Endothelial cell of umbilical vein (primary cell): ENCODE data around the gene EFNB3. TPM values are rescaled to one million over a fixed set of nuclear protein-coding genes. Genes with fewer than 3 reads are reported as not detected.

Source experiments
- BruUV-seq: library from RNA; stranded (reverse); fragments of 400-500 nt; replicated peaks from 2 replicates; lab custom pipeline; 2021; lab: Mats Ljungman, UMichigan
- CTCF ChIA-PET: fragments of 300-600, 350-600 bp; sonication (Branson Sonifier 250); formaldehyde crosslinking; loops from one replicate; lab custom pipeline; 2021; ENCODE audit warnings: antibody characterized with exemption, inconsistent platforms; lab: Charles Lee
- POLR2A ChIA-PET: fragments of 300-600, 350-600 bp; sonication (Branson Sonifier 250); formaldehyde crosslinking; loops from one replicate; lab custom pipeline; 2021; ENCODE audit warnings: antibody characterized with exemption, inconsistent platforms; lab: Charles Lee
- DNase-seq: peaks from one replicate; pipeline ENCODE4 v3.0.0-alpha.2; 2011; ENCODE audit warnings: low read depth, low spot score
- FAIRE-seq: peaks from 2 replicates; lab custom pipeline; 2011; peaks lifted over from hg19 to GRCh38; lab: Jason Lieb, UNC
- H2AFZ ChIP-seq: 2 replicates; pipeline ENCODE4 v1.6.0; 2012; ENCODE audit warnings: low read depth, low read length, control low read depth, inconsistent platforms
- H3K27ac ChIP-seq: 2 replicates; pipeline ENCODE4 v1.5.1; 2011; ENCODE audit warnings: low read depth, mild to moderate bottlenecking, control low read depth, low read length, moderate library complexity; ENCODE audit not compliant: insufficient read depth
- H3K27me3 ChIP-seq, 2 experiments: 2 replicates each; pipeline versions ENCODE4 v1.6.0 to v1.6.1; 2011; ENCODE audit warnings: low read length in 2 of 2, mixed read lengths in 1 of 2; ENCODE audit not compliant: control insufficient read depth in 2 of 2, insufficient read depth in 2 of 2
- H3K36me3 ChIP-seq, 2 experiments: 2 replicates in 1 of 2; 3 replicates in 1 of 2; pipeline ENCODE4 v1.5.1; 2011; ENCODE audit warnings: low read length in 2 of 2, mild to moderate bottlenecking in 1 of 2, moderate library complexity in 1 of 2; ENCODE audit not compliant: control insufficient read depth in 2 of 2, insufficient read depth in 2 of 2; ENCODE audit errors: extremely low read depth in 1 of 2
- H3K4me1 ChIP-seq: 3 replicates; pipeline ENCODE4 v1.5.1; 2011; ENCODE audit warnings: mild to moderate bottlenecking, low read length; ENCODE audit not compliant: control insufficient read depth, insufficient read depth; ENCODE audit errors: extremely low read depth
- H3K4me2 ChIP-seq: 2 replicates; pipeline ENCODE4 v1.6.1; 2011; ENCODE audit warnings: low read length, control low read depth, mixed read lengths; ENCODE audit not compliant: insufficient read depth
- H3K4me3 ChIP-seq, 3 experiments: fragments of 200-600 bp in 1 of 3; sonication (generic), shearing (Covaris generic) in 1 of 3; replicated peaks in 1 of 3; 2 replicates each; pipeline ENCODE4 v1.5.1; 2011 to 2016; ENCODE audit warnings: control low read depth in 3 of 3, low read length in 3 of 3, mild to moderate bottlenecking in 2 of 3, inconsistent platforms in 1 of 3, low read depth in 1 of 3, moderate library complexity in 1 of 3; ENCODE audit not compliant: insufficient read depth in 1 of 3
- H3K79me2 ChIP-seq: 2 replicates; pipeline ENCODE4 v1.6.0; 2012; ENCODE audit warnings: low read length, inconsistent platforms; ENCODE audit not compliant: control insufficient read depth, insufficient read depth
- H3K9ac ChIP-seq: replicated peaks from 2 replicates; pipeline ENCODE3; 2011; ENCODE audit warnings: low read length, control low read depth; ENCODE audit not compliant: insufficient read depth; ENCODE audit errors: extremely low read depth
- H3K9me1 ChIP-seq: replicated peaks from 3 replicates; pipeline ENCODE4 v1.6.0; 2011; ENCODE audit warnings: mild to moderate bottlenecking, low read length; ENCODE audit not compliant: control insufficient read depth, insufficient read depth; ENCODE audit errors: extremely low read depth
- H3K9me3 ChIP-seq: replicated peaks from 2 replicates; pipeline ENCODE4 v1.5.1; 2012; ENCODE audit warnings: low read length, inconsistent platforms; ENCODE audit not compliant: control insufficient read depth, insufficient read depth
- H4K20me1 ChIP-seq: replicated peaks from 2 replicates; pipeline ENCODE3; 2011; ENCODE audit warnings: mild to moderate bottlenecking, low read length; ENCODE audit not compliant: control insufficient read depth, insufficient read depth; ENCODE audit errors: extremely low read depth
- CTCF ChIP-seq, 2 donors: IDR thresholded peaks; 1 replicate in 1 of 2; 2 replicates in 1 of 2; pipeline ENCODE4 v1.5.1; 2011; ENCODE audit warnings: low read length in 2 of 2, mild to moderate bottlenecking in 2 of 2, moderate library complexity in 2 of 2, control low read depth in 1 of 2, inconsistent platforms in 1 of 2, low read depth in 1 of 2; ENCODE audit not compliant: insufficient read depth in 1 of 2; ENCODE audit errors: extremely low read depth in 1 of 2
- EZH2 ChIP-seq: IDR thresholded peaks from 2 replicates; pipeline ENCODE4 v1.6.1; 2012; ENCODE audit warnings: borderline replicate concordance, low read depth, mild to moderate bottlenecking, moderate library complexity, low read length, inconsistent platforms; ENCODE audit not compliant: severe bottlenecking
- FOS ChIP-seq: IDR thresholded peaks from 2 replicates; pipeline ENCODE4 v1.6.1; 2011; ENCODE audit warnings: mild to moderate bottlenecking, low read length, moderate library complexity, borderline replicate concordance; ENCODE audit not compliant: insufficient read depth
- GATA2 ChIP-seq: IDR thresholded peaks from 2 replicates; pipeline ENCODE4 v1.7.0; 2011; ENCODE audit warnings: low read depth, mild to moderate bottlenecking, moderate library complexity, mixed read lengths, low read length; ENCODE audit not compliant: insufficient read length, insufficient read depth
- JUN ChIP-seq: IDR thresholded peaks from 2 replicates; pipeline ENCODE4 v1.6.1; 2011; ENCODE audit warnings: borderline replicate concordance, low read depth; ENCODE audit not compliant: insufficient read length, insufficient read depth
- MAX ChIP-seq: IDR thresholded peaks from 2 replicates; pipeline ENCODE4 v1.6.1; 2011; ENCODE audit not compliant: insufficient read depth, insufficient read length
- MYC ChIP-seq: IDR thresholded peaks from one replicate; pipeline ENCODE4 v1.6.1; 2011; ENCODE audit warnings: mild to moderate bottlenecking, low read depth, low read length
- POLR2A ChIP-seq: IDR thresholded peaks from 2 replicates; pipeline ENCODE4 v1.6.1; 2012; ENCODE audit warnings: low read depth, mild to moderate bottlenecking, control low read depth, low read length
- POLR2AphosphoS5 ChIP-seq: IDR thresholded peaks from 2 replicates; pipeline ENCODE4 v1.6.1; 2012; ENCODE audit warnings: low read depth, mild to moderate bottlenecking, control low read depth, low read length, moderate library complexity; ENCODE audit not compliant: insufficient read depth
- dilution Hi-C: fragments of 300-500 bp; cut with MboI; formaldehyde crosslinking; loops from one replicate; pipeline ENCODE4 v1.15.0; 2019; ENCODE audit warnings: low sequenced_read_pairs; ENCODE audit not compliant: extremely low pct_ligation_motif_present
- intact Hi-C: fragments of 100-400 bp; cut with micrococcal nuclease; formaldehyde crosslinking; loops from one replicate; pipeline ENCODE4 v1.10.0; 2022
- polyA plus RNA-seq, 4 experiments: library from polyadenylated mRNA; depleted of rRNA in 3 of 4; stranded (reverse) in 3 of 4; unstranded in 1 of 4; fragments of >200 nt; gene quantifications; 2 replicates each; pipeline versions ENCODE4 v1.2.1 to v1.2.3, GENCODE V29; 2011 to 2012; ENCODE audit warnings: missing spikeins in 1 of 4
- total RNA-seq: library from RNA; stranded (reverse); gene quantifications from 2 replicates; pipeline ENCODE4 v1.2.3, GENCODE V29; 2021

The EFNB3 gene
- total and polyA plus RNA-seq, 2 donors (not counting 3 experiments of a cell fraction or from before 2014, with no cell fraction given), result 1.1 to 2.9 TPM

DNA sequence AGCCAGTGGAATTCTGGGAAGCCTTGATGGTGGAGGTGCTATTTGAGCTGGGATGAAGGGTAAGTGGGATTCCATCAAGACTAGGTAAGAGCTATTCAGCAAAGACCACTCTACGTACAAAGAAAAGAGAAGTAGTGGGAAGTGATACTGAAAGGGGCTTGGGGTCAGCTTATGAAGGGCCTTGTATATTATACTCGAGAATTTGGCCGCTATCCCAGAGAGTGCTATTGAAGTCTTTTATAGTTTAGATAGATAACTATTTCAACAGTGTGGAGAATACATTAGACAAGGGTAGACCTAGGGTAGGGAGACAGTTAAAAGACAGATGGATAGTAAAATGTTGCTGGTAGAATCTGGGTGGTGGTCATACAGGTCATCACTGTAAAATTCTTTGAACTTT, 22.9 kb downstream of the EFNB3 start:
- H3K4me3 ChIP-seq, result no peak overlapping the region
- H3K27me3 ChIP-seq, result peaks cover 2 to 15% of the 10 kb centered on the region in 2 experiments
- H3K9ac ChIP-seq, result no peak overlapping the region
- FAIRE-seq (no peak), DNase-seq (no peak)
- H3K36me3 ChIP-seq, result no peaks in the 10 kb centered on the region
- POLR2A ChIA-PET, result no interaction called here
- no peaks in the 10 kb centered on the region for H3K9me3 ChIP-seq
- no peak for TF ChIP-seq GATA2
- TF ChIP-seq CTCF (IDR thresholded peaks at IDR 0.05; ENCODE audit: extremely low read depth in 1 of 2, insufficient read depth in 1 of 2, low read depth in 1 of 2, low read length in 2 of 2), result no peak
- TF ChIP-seq JUN, result no peak
- no peak for TF ChIP-seq POLR2AphosphoS5
- TF ChIP-seq MYC, result no peak
- TF ChIP-seq EZH2, result no peak
- TF ChIP-seq MAX, result no peak
- TF ChIP-seq POLR2A, result no peak
- TF ChIP-seq FOS, result no peak
- no peaks in the 10 kb centered on the region for H3K4me1 ChIP-seq
- no peak overlapping the region for H2AFZ ChIP-seq
- BruUV-seq, result no TSS peak
- no peaks in the 10 kb centered on the region for H3K79me2 ChIP-seq
- no peak overlapping the region for H3K4me2 ChIP-seq
- no peak overlapping the region for H3K27ac ChIP-seq
- CTCF ChIA-PET, result interaction anchor here (0.6 to 0.8 kb wide), 2 partner anchors 11 to 324 kb away, joined by 3 to 4 read pairs; partner anchors contain the start of gene TMEM256
- H4K20me1 ChIP-seq, result no peaks in the 10 kb centered on the region
- intact Hi-C loops (no loop called here), dilution Hi-C loops (no loop called here)
- no peaks in the 10 kb centered on the region for H3K9me1 ChIP-seq
